ENCODE measurements around the gene CLEC4M.
"Not testable (repeated sequence)": the region's sequence is repeated elsewhere in the genome, so short reads cannot be mapped to it uniquely, and the experiment has no call there.

GRCh38 chr19:7765043-7765442 lies 2.0 kb downstream of the CLEC4M start:
- not testable (repeated sequence) for TF ChIP-seq CTCF (IDR thresholded peaks at IDR 0.05; ENCODE audit: low read length); EZH2 (IDR thresholded peaks at IDR 0.05; ENCODE audit: borderline replicate concordance, low read length)
